Measurements from ENCODE around the gene PHF21A. TPM values are rescaled to one million over a fixed set of nuclear protein-coding genes. Genes with fewer than 3 reads are reported as not detected.

PHF21A gene
- total and polyA plus RNA-seq, 2 of the 8 experiments (the other 6 are each of a cell fraction or from before 2014, with no cell fraction given), result 17.6 to 40.3 TPM

DNA sequence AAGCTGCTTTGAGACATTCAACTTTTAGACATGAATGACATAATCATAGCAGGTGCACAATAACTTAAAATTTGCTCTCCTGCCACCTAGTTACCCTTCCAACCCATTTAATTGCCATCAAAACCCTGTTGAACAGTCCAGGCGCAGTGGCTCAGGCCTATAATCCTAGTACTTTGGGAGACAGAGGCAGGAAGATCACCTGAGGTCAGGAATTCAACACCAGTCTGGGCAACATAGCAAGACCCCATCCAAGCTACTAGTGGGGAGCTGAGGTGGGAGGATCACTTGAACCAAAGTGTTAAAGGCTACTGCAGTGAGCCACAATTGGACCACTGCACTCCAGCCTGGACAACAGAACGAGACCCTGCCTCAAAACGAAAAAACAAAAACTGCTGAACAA lies 4.0 kb upstream of the PHF21A start (continued):
- TF ChIP-seq CBX8 (IDR thresholded peaks at IDR 0.05; ENCODE audit: borderline replicate concordance, low read depth, low read length) (no peak), SIX5 (IDR thresholded peaks at IDR 0.05; ENCODE audit: low read depth, low read length) (no peak)
